ENCODE data around the gene HOXB3. TPM values are rescaled to one million over a fixed set of nuclear protein-coding genes. Genes with fewer than 3 reads are reported as not detected.

The HOXB3 gene
- total RNA-seq, 4 donors from 2014 or later, result 10.6 to 30.0 (median 18.0) TPM

GRCh38 chr17:48611213-48611612 lies 21.2 kb upstream of the HOXB3 start:
- Histone ChIP-seq H3K27ac (peak overlapping the region; percentile 43 to 75), H3K4me1 (peaks cover 0 to 16% of the 10 kb centered on the region in 2 donors)
- intact Hi-C loops (cut with DNase I; ENCODE audit: low total_unique reads), result no loop called here

GRCh38 chr17:48610282-48611211 lies 20.5 kb upstream of the HOXB3 start, which contains the start of gene HOXB7:
HOXB7 (minus strand) TSS chr17:48611017; CDS start chr17:48610918, 99 bp downstream.
- peaks cover 35 to 86% of the 10 kb centered on the region in 2 donors for H3K27me3 ChIP-seq
- H3K4me1 ChIP-seq, result peaks cover 0 to 16% of the 10 kb centered on the region in 2 donors
- H3K4me3 ChIP-seq, result peak within 1 kb of the TSS; percentile 27 to 42
- peak within 1 kb of the TSS; percentile 43 to 75 for H3K27ac ChIP-seq
- intact Hi-C loops (cut with DNase I; ENCODE audit: low total_unique reads), result no loop called here
- no peaks in the 10 kb centered on the region for H3K9me3 ChIP-seq
- TF ChIP-seq CTCF (IDR thresholded peaks at IDR 0.05), result no peak
- no peak for TF ChIP-seq POLR2A (IDR thresholded peaks at IDR 0.05)
- no peaks in the 10 kb centered on the region for H3K36me3 ChIP-seq
- peak in 1 of 2 donors; percentile 72 for DNase-seq

More at GRCh38 chr17:48611213-48611612, 21.2 kb upstream of the HOXB3 start:
- Histone ChIP-seq H3K4me3 (peak overlapping the region; percentile 27 to 42), H3K9me3 (no peaks in the 10 kb centered on the region), H3K27me3 (peaks cover 39 to 86% of the 10 kb centered on the region in 2 donors), H3K36me3 (no peaks in the 10 kb centered on the region)
- no peak for TF ChIP-seq CTCF (IDR thresholded peaks at IDR 0.05)
- TF ChIP-seq POLR2A (IDR thresholded peaks at IDR 0.05), result no peak
- no peak for DNase-seq

GRCh38 chr17:48609759-48610281 lies 19.8 kb upstream of the HOXB3 start:
- H3K36me3 ChIP-seq, result no peaks in the 10 kb centered on the region
- no peak for DNase-seq
- intact Hi-C loops (cut with DNase I; ENCODE audit: low total_unique reads), result no loop called here
- H3K9me3 ChIP-seq, result no peaks in the 10 kb centered on the region
- peaks cover 32 to 87% of the 10 kb centered on the region in 2 donors for H3K27me3 ChIP-seq
- H3K4me1 ChIP-seq, result peaks cover 0 to 16% of the 10 kb centered on the region in 2 donors
- peak overlapping the region; percentile 43 to 75 for H3K27ac ChIP-seq
- TF ChIP-seq POLR2A (IDR thresholded peaks at IDR 0.05) (no peak), CTCF (IDR thresholded peaks at IDR 0.05) (no peak)
- H3K4me3 ChIP-seq, result peak overlapping the region; percentile 27 to 42

GRCh38 chr17:48609033-48609432 lies 19.0 kb upstream of the HOXB3 start:
- DNase-seq, result no peak
- no peaks in the 10 kb centered on the region for H3K36me3 ChIP-seq
- H3K4me1 ChIP-seq, result peaks cover 0 to 16% of the 10 kb centered on the region in 2 donors
- TF ChIP-seq CTCF (IDR thresholded peaks at IDR 0.05) (no peak), POLR2A (IDR thresholded peaks at IDR 0.05) (no peak)
- H3K9me3 ChIP-seq, result no peaks in the 10 kb centered on the region
- no peak overlapping the region for H3K27ac ChIP-seq
- H3K4me3 ChIP-seq, result no peak overlapping the region
- H3K27me3 ChIP-seq, result peaks cover 25 to 87% of the 10 kb centered on the region in 2 donors
- intact Hi-C loops (cut with DNase I; ENCODE audit: low total_unique reads), result no loop called here

GRCh38 chr17:48608494-48608834 lies 18.4 kb upstream of the HOXB3 start:
- TF ChIP-seq POLR2A (IDR thresholded peaks at IDR 0.05) (no peak), CTCF (IDR thresholded peaks at IDR 0.05) (no peak)
- Histone ChIP-seq H3K27me3 (peaks cover 21 to 88% of the 10 kb centered on the region in 2 donors), H3K4me1 (peaks cover 0 to 15% of the 10 kb centered on the region in 2 donors), H3K27ac (no peak overlapping the region), H3K4me3 (no peak overlapping the region), H3K9me3 (no peaks in the 10 kb centered on the region), H3K36me3 (no peaks in the 10 kb centered on the region)
- no peak for DNase-seq
- intact Hi-C loops (cut with DNase I; ENCODE audit: low total_unique reads), result no loop called here
